HG02973 (cell line): Measurements from ENCODE around the gene RHD.
"Not testable (repeated sequence)": the region's sequence is repeated elsewhere in the genome, so short reads cannot be mapped to it uniquely, and the experiment has no call there.

Experiments
- ATAC-seq: cut with Tn5 transposase; IDR thresholded peaks from one replicate; pipeline ENCODE4 v1.9.1; 2021; ENCODE audit warnings: moderate library complexity; ENCODE audit not compliant: unreplicated experiment

Gene RHD

DNA sequence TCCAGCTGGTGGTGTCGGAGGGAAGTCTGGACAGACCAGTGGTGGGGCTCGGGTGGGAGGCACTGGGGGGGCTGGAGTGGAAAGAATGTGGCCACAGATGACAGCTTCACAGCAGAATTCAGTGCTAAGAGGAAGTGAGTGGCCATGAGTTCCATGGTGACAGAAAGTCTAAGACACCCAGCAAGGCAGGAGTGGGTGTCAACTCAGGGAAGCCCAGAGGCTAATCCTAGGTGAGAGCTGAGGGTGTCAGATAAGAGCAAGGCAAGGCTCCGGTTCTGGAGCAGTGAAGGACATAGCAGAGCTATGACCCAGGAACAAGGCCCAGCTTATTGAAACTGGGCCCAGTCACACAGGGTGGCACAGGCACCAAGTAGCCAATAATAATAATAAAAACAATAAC is 30.0 kb downstream of the RHD start:
- ATAC-seq, result not testable (repeated sequence)

DNA sequence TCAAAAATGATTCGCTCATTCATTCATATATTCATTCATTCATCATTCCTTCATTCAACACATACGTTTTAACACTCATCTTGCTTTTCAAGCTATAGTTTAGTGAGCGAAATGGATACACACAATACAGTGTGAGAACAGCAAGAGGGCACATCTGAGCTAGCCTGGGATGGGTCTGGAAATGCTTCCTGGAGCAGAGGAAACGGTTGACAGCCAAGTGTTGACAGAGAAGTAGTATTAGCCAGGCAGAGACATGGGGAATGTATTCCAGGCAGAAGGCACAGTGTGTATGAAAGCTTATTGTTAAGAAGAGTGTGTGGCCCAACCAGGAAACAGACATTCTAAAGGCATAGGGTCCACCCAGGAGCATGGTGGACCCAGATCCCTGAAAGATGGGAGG is 32.6 kb downstream of the RHD start:
- not testable (repeated sequence) for ATAC-seq

- ATAC-seq, result not testable (repeated sequence)
These were observed 35.9 kb downstream of the RHD start for GRCh38 chr1:25308168-25308567.

DNA sequence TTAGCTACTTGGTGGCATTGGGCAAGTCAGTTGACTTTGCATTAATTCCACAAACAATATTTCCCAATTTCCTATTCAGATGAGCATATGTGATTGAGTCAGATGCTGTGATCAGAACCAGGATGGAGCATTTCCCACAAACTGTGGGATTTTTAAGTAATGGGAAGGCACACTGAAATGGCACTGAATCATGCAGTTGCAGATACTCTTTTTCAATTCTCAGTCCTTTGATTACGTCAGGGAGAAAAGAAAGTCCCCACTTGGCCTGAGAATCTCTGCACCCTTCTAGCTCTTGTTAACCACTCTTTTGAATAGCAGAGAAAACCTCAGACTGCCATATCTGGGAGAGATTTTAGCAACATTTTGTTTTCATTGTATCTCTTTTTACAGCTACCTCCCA is 36.8 kb downstream of the RHD start:
- not testable (repeated sequence) for ATAC-seq

- not testable (repeated sequence) for ATAC-seq
These were observed 37.2 kb downstream of the RHD start for GRCh38 chr1:25309486-25309885.

DNA sequence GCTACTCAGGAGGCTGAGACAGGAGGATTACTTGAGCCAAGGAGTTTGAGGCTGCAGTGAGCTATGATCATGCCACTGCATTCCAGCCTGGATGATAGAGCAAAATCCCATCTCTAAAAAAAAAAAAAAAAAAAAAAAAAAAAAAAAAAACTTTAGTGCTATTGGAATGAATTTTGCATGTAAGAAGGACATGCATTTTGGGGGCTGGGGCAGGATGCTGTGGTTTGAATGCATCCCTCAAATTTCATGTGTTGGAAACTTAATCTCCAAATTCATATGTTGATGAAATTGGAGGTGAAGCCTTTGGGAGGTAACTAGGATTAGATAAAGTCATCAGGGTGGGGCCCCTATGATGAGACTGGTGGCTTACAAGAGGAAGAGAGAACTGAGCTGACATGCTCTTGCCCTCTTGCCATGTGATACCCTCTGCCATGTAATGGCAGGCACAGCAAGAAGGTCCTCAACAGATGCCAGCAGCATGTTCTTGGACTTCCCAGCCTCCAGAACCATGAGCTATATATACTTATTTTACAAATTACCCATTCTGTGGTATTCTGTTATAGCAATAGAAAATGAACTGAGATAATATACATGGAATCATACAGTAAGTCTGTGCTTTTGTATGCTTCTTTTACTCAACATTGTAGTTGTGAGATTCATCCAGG is 40.6 kb downstream of the RHD start:
- ATAC-seq, result not testable (repeated sequence)

DNA sequence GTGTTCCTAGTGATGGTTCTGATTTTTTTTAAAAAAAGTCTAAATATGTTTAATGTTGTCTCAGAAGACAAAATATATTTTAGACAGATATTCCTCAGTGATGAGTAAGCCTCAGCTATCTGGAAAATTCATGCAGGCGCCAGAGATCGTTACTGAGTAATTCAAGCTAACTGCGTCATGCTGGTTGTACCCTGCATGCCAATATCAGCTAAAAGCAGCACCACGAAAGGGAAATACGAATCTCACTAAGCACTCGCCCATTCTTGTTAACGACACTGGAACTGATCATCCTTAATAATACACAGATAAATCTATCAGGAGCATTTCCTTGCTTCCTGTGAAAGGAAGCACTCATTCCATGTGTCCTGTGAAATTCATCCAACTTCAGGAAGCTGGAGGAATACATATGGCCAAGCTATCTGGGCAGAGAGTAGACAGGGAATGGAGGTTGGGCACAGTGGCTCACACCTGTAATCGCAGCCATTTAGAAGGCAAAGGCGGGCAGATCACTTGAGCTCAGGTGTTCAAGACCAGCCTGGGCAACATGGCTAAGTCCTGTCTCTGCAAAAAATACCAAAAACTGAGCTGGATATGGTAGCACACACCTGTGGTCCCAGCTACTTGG is 48.1 kb downstream of the RHD start:
- not testable (repeated sequence) for ATAC-seq

- not testable (repeated sequence) for ATAC-seq
These were observed 49.8 kb downstream of the RHD start for GRCh38 chr1:25322127-25322526.

- not testable (repeated sequence) for ATAC-seq
These were observed 52.1 kb downstream of the RHD start for GRCh38 chr1:25324407-25324806.

DNA sequence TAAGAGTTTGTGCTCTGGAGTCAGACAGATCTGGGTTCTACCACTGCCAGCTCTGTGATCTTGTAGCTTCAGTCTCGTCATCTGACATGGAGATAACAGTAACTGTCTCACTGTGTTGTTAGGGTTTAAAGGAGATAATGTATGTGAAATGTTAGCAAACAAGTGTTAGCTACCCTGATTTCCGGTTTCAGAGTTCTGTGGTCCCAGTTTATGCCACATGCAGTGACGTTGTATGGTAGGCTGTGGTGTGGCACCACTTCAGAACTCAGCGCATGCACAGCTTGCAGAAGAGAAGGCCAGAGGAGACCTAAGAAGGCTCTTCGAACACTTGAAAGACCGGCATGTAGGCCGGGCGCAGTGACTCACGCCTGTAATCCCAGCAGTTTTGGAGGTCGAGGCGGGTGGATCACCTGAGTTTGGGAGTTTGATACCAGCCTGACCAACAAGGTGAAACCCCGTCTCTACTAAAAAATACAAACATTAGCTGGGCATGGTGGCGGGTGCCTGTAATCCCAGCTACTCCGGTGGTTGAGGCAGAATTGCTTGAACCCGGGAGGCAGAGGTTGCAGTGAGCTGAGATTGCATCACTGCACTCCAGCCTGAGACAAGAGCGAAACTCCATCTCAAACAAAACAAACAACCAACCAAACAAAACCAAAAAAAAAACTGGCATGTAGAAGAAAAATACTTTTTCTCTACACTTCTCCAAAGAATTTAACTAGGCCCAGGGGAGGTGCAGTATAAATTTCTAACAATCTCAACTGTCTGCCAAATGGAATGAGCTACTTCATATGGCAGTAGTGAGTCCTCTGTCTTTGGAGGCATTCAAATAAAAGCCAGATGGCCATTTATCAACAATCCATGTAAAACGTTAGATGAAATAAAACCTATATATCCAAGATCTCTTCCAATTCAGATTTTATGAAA is 55.8 kb downstream of the RHD start:
- not testable (repeated sequence) for ATAC-seq

- not testable (repeated sequence) for ATAC-seq
These were observed 56.5 kb downstream of the RHD start for GRCh38 chr1:25328791-25329185.

- ATAC-seq, result not testable (repeated sequence)
These were observed 57.0 kb downstream of the RHD start for GRCh38 chr1:25329336-25329735.

DNA sequence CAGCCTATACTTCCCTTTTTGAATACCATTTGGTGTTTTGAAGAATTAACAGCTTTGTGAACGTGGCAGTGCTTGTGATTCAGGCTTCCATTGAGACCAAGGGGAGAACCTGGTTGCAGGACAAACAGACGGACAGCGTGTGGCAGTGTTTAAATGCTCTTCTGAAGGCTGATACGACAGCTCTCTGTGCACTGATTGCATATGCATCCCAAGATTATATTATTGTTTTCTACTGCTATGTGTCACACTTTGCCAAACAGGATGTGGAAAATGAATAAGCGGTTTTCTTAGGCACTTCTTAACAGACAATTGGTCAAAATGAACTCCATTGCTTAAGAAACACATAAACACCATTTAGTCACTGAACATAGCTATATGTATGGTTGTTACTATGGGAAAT is 57.6 kb downstream of the RHD start:
- not testable (repeated sequence) for ATAC-seq

DNA sequence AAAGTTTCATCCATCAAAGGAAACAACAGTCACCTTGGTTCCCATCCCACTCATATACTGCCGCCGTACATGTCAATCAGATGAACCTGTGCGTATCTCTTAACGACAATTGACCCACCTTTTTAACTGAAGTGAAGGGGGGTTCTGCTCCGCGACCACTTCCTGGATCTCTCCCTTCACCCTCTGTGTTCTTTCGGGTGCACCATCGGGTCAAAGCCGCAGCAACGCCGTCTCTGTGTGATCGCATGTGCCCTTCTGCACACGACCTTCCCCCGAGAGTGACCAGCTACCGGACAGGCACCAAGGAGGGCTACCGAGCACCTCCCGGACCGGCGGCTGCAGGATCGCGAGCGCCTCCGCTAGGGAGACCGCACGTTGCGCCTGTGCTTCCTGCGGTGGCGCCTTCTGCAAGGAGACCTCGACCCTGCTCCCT is 64.6 kb downstream of the RHD start:
- peak; percentile 17 for ATAC-seq

- ATAC-seq, result peak; percentile 32
These were observed 65.3 kb downstream of the RHD start for GRCh38 chr1:25337483-25338187.

DNA sequence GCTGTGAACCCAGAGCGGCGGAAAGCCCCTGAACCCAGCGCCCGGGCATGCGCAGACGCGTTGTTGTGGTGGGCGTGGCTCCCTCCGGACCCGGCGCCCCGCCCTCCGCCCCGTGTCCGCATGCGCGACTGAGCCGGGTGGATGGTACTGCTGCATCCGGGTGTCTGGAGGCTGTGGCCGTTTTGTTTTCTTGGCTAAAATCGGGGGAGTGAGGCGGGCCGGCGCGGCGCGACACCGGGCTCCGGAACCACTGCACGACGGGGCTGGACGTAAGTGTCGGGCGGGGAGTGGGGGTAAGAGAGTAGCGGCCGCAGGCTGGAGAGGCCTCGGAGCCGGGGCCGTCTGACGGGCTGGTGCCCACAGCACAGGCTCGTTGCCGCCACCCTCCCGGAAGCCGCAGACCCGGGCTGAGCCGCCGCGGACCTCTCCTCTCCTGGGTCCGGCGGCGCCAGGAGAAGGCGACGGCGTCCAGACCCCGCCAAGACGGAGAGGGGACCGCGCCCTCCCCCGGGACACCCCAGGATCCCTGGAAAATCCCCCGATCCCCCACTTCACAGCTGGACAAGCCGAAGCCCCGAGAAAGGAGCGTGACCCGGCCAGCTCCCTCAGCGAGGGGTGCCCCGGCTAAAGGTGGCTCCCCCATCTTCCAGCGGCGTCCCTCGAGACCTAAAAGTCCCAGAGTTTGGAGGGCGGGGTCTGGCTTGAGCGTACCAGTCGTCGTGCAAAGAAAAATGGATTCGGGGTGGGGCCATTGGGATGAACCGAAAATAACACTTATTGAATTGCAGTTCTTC is 66.1 kb downstream of the RHD start, which contains the start of gene TMEM50A:
Gene TMEM50A (plus strand): TSS at position 147 of the 794 bp plus-strand sequence. CDS start 2,153 bp downstream, outside the sequence.
- peak; percentile 63 for ATAC-seq

DNA sequence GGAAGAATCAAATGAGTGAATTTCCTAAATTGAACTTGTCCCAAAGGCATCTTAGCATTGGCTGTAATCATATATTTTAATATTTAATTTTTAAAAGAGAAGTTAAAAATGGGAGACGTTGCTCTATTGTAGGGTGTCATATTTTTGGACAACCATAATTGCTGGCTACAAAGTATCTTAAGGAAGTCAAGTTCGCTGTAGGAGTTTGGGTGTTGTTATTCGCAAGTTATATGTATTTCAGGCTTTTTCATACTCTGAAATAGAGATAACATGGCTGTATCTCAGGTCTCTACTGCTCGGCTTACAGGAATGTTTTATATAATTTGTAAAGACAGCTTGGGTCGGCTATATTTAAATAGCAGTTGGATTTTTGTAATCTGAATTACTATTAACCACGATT is 66.7 kb downstream of the RHD start:
- ATAC-seq, result no peak

DNA sequence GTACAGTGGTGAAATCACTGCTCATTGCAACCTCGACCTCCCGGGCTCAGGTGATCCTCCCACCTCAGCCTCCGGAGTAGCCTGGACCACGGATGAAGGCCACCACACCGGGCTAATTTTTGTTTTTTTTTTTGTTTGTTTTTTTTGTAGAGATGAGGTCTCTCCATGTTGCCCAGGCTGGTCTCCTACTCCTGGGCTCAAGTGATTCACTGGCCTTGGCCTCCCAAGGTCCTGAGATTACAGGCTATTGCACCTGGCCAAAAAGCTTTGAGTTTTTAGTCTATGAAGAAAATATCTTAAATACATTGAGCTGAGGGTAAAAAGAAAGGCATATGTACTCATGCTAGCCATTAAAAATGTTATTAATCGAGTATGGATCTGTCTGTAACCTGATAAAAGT is 69.4 kb downstream of the RHD start:
- no peak for ATAC-seq

DNA sequence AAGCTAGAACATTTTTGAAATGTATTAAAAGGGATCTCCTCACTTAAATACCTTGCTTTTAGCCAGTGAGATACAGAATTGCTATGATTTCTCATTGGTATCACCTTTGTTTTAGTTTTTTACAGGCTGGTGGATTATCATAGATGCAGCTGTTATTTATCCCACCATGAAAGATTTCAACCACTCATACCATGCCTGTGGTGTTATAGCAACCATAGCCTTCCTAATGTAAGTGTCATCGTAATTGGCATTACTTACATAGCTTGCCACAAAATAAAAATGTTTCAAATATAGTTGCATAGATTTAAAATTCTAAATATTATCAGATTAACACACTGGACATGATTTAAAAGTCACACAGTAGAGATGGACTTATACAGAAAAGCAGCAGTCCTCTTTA is 70.5 kb downstream of the RHD start:
- ATAC-seq, result no peak

DNA sequence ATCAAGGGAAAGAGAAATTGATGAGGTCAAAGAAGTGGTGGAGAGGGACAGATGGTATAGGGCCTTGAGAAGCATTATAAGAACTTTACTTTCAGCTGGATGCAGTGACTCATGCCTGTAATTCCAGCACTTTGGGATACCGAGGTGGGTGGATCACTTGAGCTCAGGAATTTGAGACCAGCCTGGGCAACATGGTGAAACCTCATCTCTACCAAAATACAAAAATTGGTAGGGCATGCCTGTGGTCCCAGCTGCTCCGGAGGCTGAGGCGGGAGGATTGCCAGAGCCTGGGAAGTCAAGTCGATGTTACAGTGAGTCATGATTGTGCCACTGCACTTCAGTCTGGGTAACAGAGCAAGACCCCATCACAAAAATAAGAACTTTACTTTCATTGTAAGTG is 71.6 kb downstream of the RHD start:
- ATAC-seq, result no peak
